ENCODE data around the gene KIF6.

Gene KIF6

DNA sequence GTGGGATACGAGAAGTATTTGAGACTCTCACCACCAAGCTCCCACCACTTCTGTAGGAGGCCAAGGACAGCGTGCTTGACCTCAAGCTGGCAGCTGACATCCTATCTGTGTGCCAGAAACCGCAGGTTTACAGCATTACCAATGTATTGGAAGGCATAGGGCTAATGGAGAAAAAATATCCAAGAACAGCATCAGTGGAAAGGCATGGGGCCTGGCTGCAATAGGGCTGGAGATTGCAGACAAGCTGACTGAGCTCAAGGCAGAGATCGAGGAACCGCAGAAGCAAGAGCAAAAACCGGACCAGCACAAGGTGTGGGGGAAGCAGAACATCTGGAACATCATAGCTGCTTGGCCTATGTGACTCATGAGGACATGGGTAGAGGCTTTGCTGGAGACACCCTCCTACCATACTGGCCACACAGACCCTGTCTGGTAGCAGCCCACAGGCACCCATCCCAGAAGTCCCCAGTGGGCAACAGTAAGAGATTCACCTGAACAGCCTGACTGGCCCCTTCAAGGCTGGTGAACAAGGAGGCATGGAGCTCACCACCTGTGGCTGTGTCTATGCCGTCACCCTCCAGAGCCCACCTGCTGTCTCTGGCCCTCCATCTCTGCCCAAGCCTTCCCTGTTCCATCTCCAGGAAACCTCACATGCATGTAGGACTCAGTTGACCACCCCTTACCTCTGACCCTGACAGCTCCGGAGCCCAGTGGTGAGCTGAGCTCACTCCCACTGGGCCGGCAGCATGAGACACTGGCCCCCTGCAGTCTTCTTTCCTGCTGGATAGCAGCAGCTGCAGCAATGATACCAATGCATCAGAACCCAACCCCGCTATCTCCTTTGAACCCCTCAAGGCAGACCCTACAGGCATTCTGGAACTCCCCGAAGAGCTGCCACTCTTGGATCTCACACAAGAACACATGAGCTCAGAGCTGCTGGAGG is 171.1 kb downstream of the KIF6 start:
- Histone ChIP-seq H3K27ac (no peak overlapping the region), H2AFZ (no peak overlapping the region), H3K4me2 (ENCODE audit: low read length) (no peak overlapping the region), H3K4me3 (ENCODE audit: low read depth, low read length) (no peak overlapping the region), H3K27me3 (ENCODE audit: control insufficient read depth, insufficient read depth, low read length) (no peaks in the 10 kb centered on the region), H3K9ac (no peak overlapping the region), H3K4me1 (no peaks in the 10 kb centered on the region), H3K79me2 (no peaks in the 10 kb centered on the region), H3K36me3 (ENCODE audit: control insufficient read depth, insufficient read depth, low read length) (no peaks in the 10 kb centered on the region), H3K9me3 (ENCODE audit: control insufficient read depth, low read length) (no peaks in the 10 kb centered on the region)
- TF ChIP-seq, protein P1, sequence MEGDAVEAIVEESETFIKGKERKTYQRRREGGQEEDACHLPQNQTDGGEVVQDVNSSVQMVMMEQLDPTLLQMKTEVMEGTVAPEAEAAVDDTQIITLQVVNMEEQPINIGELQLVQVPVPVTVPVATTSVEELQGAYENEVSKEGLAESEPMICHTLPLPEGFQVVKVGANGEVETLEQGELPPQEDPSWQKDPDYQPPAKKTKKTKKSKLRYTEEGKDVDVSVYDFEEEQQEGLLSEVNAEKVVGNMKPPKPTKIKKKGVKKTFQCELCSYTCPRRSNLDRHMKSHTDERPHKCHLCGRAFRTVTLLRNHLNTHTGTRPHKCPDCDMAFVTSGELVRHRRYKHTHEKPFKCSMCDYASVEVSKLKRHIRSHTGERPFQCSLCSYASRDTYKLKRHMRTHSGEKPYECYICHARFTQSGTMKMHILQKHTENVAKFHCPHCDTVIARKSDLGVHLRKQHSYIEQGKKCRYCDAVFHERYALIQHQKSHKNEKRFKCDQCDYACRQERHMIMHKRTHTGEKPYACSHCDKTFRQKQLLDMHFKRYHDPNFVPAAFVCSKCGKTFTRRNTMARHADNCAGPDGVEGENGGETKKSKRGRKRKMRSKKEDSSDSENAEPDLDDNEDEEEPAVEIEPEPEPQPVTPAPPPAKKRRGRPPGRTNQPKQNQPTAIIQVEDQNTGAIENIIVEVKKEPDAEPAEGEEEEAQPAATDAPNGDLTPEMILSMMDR (IDR thresholded peaks at IDR 0.05) = no peak

DNA sequence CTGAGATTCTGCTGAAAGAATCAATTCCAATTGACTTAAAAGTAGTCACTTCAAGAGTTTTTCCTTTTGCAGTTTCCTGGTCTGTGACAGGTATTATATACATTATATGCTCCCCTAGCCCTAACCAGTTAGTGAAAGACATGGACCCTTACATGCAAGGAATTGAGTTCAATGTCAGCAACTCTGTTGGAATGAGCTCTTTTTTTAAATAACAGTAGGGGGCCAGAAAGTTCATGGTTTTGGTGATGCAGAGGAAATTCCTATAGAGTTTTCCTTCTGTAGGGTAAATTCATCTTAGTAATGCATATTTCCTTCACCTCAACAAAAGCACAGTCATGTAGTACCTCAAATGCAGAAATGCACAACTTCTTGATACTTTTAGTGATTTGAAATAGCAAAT is 172.2 kb downstream of the KIF6 start:
- Histone ChIP-seq H2AFZ (no peak overlapping the region), H3K9ac (no peak overlapping the region), H3K4me3 (ENCODE audit: low read depth, low read length) (no peak overlapping the region), H3K27ac (no peak overlapping the region), H3K9me3 (ENCODE audit: control insufficient read depth, low read length) (no peaks in the 10 kb centered on the region), H3K4me2 (ENCODE audit: low read length) (no peak overlapping the region), H3K36me3 (ENCODE audit: control insufficient read depth, insufficient read depth, low read length) (no peaks in the 10 kb centered on the region), H3K79me2 (no peaks in the 10 kb centered on the region), H3K27me3 (ENCODE audit: control insufficient read depth, insufficient read depth, low read length) (no peaks in the 10 kb centered on the region), H3K4me1 (no peaks in the 10 kb centered on the region)
- TF ChIP-seq, protein P1 (IDR thresholded peaks at IDR 0.05) = no peak

DNA sequence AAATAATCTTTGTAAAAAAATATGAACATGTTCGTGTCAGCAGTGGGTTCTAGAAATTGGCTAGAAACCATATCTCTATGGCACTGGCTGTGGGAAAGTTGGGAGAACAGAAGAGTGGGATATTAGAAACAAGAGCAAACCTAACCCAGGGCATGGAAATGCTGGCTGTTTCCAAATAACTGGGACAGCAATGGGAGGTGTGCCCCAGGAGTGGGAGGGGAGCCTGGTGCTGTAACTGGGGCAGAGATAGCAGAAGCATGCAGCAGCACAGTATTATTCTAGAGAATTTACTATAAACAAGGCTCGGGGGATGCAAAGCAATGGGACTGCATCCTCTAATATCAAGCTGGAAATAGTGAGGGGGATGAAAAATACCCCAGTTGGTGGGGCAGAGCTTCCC is 175.0 kb downstream of the KIF6 start:
- Histone ChIP-seq H3K9ac (no peak overlapping the region), H3K9me3 (ENCODE audit: control insufficient read depth, low read length) (no peaks in the 10 kb centered on the region), H3K79me2 (no peaks in the 10 kb centered on the region), H3K27me3 (ENCODE audit: control insufficient read depth, insufficient read depth, low read length) (no peaks in the 10 kb centered on the region), H3K4me1 (no peaks in the 10 kb centered on the region), H3K4me3 (ENCODE audit: low read depth, low read length) (no peak overlapping the region), H3K36me3 (ENCODE audit: control insufficient read depth, insufficient read depth, low read length) (no peaks in the 10 kb centered on the region), H2AFZ (no peak overlapping the region), H3K4me2 (ENCODE audit: low read length) (no peak overlapping the region), H3K27ac (no peak overlapping the region)
- TF ChIP-seq, protein P1 (IDR thresholded peaks at IDR 0.05) = no peak

DNA sequence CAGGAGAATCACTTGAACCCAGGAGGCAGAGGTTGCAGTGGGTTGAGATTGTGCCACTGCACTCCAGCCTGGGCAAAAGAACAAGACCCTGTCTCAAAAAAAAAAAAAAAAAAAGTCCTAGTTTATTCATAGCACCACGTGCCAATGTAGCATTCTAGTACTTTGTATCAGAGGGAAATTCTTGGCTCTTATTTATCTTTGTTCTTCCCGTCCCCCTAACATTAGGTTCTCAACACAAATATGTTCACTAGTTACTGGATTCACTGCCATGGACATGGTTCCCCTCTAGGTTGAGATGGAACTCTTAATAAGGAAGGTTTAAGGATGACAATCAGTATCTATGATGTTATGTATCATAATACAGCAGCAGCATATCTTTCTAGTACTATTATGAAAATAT is 178.5 kb downstream of the KIF6 start:
- H3K4me1 ChIP-seq = no peaks in the 10 kb centered on the region
- TF ChIP-seq, protein P1 (IDR thresholded peaks at IDR 0.05) = no peak
- H3K36me3 ChIP-seq (ENCODE audit: control insufficient read depth, insufficient read depth, low read length) = no peaks in the 10 kb centered on the region
- no peaks in the 10 kb centered on the region for H3K79me2 ChIP-seq
- H3K27me3 ChIP-seq (ENCODE audit: control insufficient read depth, insufficient read depth, low read length) = no peaks in the 10 kb centered on the region
- no peaks in the 10 kb centered on the region for H3K9me3 ChIP-seq (ENCODE audit: control insufficient read depth, low read length)
- H3K4me2 ChIP-seq (ENCODE audit: low read length) = no peak overlapping the region
- H3K9ac ChIP-seq = no peak overlapping the region
- no peak overlapping the region for H2AFZ ChIP-seq
- H3K4me3 ChIP-seq (ENCODE audit: low read depth, low read length) = no peak overlapping the region
- H3K27ac ChIP-seq = no peak overlapping the region

DNA sequence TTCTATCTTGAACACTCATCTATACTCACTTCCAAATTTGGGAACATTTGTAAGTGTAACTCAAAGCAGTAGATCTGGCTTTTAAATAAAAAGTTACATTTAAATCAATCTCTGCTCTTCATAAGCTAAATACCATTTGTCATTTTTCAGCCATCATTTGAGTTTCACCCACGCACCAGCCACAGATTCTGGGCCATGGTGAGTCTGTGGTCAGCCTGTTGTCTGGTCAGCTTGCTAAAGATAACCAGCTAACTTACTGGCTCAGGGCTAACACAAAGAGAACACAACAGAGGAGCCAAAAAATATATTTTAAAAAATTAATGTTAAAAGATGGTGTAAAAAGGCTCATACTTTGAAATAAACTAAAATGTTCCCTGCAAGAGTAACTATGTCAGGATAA is 181.3 kb downstream of the KIF6 start:
- H2AFZ ChIP-seq = no peak overlapping the region
- no peaks in the 10 kb centered on the region for H3K27me3 ChIP-seq (ENCODE audit: control insufficient read depth, insufficient read depth, low read length)
- H3K9ac ChIP-seq = no peak overlapping the region
- TF ChIP-seq, protein P1 (IDR thresholded peaks at IDR 0.05) = no peak
- no peak overlapping the region for H3K4me2 ChIP-seq (ENCODE audit: low read length)
- H3K36me3 ChIP-seq (ENCODE audit: control insufficient read depth, insufficient read depth, low read length) = no peaks in the 10 kb centered on the region
- no peaks in the 10 kb centered on the region for H3K4me1 ChIP-seq
- H3K4me3 ChIP-seq (ENCODE audit: low read depth, low read length) = no peak overlapping the region
- H3K79me2 ChIP-seq = no peaks in the 10 kb centered on the region
- no peak overlapping the region for H3K27ac ChIP-seq
- H3K9me3 ChIP-seq (ENCODE audit: control insufficient read depth, low read length) = no peaks in the 10 kb centered on the region
